Head of caudate nucleus (tissue), 42 donors: ENCODE data around the gene PTPRG.
"Not testable (repeated sequence)": the region's sequence is repeated elsewhere in the genome, so short reads cannot be mapped to it uniquely, and the experiment has no call there.

Source experiments
- DNase-seq, 42 donors: peaks; one replicate each; pipeline versions ENCODE4 v3.0.0 to v3.0.0-alpha.2; 2020 to 2021; ENCODE audit warnings: mixed read lengths in 7 of 42
- intact Hi-C: fragments of 100-400 bp; cut with DNase I; formaldehyde crosslinking; loops from one replicate; pipeline ENCODE4 v1.15.0; 2022

The PTPRG gene

GRCh38 chr3:61561374-61562041, at the start of gene PTPRG:
TSS of gene PTPRG (plus strand) at chr3:61561571. CDS start at chr3:61562288, 717 bp downstream.
- peak; percentile 47 to 91 (median 77) for DNase-seq
- intact Hi-C loops, result no loop called here

GRCh38 chr3:61518590-61518989, 42.8 kb upstream of the PTPRG start:
- DNase-seq, result no peak
- intact Hi-C loops, result no loop called here

- DNase-seq, result no peak
- intact Hi-C loops, result no loop called here
Measured at GRCh38 chr3:61520966-61521628, 40.3 kb upstream of the PTPRG start.

DNA sequence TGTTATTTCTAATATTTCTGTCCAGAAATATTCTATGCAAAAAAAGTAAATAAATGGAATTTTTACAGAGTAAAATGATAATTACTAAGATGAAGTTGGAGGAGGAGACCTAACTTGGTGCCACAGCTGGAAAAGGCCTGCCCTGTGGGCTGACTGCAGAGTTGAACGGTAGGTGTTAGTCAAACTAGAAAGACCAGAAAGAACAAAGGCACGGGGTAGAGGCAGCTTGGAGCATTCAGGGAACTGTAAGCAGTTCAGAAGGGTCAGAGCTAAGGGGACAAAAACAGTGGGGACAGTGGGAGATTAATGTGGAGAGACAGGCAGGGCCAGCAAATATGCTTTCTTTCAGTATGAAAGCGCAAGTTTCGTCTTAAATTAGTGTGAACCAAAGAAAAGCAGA, 39.3 kb upstream of the PTPRG start:
- intact Hi-C loops, result no loop called here
- no peak for DNase-seq

DNA sequence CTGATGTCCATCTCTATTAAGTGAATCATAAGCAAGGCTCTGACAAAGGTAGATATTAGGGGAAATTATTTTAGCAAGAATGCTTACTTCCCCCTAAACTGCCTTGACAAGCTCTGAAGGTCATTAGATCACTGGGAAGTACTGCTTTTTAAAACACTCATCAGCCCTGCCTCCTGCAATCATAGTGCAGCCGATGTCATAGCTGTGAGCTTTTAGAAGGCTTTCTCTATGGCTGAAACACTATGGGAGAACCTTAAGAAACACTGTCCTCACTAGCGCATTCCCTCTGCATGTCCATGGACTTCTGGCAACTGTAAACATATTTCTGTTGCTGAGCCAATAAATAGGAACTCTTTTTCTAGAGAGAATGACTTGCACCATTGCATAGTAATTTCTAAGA, 38.7 kb upstream of the PTPRG start:
- intact Hi-C loops, result no loop called here
- no peak for DNase-seq

DNA sequence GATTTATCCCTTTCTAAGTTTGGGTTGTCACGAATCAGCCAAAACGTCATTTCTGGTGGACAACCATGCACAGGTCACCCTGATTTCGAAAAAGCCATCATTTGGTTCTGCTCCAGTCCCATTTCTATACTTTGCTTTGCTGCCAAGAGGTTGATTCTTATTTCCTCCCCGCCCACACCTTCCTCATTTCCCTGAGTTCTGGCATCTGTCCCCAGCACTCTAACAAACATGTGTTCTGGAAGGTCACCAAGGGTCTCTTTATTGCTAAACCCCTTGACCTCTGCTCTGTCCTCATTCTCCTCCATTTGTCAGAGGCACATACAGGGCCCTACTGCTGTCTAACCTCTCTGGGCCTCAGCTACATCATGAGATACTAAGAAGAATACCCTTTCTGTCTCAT, 36.4 kb upstream of the PTPRG start:
- DNase-seq, result no peak
- intact Hi-C loops, result no loop called here

DNA sequence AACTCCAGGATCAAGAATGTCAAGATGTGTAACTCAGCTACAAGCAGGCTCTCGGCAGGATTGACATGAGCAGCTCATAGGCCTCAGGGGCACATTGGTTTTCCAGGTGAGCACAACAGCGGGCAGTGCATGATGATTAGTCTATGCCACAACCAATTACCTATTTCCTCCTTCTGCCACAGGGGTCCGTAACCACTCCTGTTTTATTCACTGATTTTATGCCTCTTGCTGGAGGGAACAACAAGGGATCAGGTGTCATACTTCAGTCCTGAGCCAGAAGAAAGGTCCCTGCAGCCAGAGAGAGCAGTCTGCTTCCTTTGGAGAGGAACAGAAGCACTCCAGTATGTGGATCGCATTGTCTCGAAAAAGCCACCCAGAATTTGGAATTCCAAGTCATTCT, 35.1 kb upstream of the PTPRG start:
- DNase-seq, result no peak
- intact Hi-C loops, result no loop called here

DNA sequence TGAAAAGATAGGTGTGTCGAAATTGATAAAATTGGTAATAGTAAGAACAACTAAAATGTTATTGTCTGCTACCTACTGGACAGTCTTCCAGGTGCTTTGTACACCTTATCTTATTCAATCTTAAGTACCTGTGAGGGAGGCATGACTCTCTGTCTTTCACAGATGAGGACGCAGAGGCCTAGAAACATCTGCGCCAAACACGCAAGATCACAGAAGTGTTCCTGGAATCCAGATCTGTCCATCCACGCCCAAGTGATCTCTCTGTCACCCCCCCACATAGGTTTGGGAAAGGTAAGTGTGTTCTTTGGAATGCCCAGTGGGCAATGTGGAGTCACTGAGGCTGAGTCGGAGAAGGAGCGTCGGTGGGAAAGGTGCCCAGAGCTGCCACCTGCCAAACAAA, 34.4 kb upstream of the PTPRG start:
- DNase-seq, result no peak
- intact Hi-C loops, result no loop called here

DNA sequence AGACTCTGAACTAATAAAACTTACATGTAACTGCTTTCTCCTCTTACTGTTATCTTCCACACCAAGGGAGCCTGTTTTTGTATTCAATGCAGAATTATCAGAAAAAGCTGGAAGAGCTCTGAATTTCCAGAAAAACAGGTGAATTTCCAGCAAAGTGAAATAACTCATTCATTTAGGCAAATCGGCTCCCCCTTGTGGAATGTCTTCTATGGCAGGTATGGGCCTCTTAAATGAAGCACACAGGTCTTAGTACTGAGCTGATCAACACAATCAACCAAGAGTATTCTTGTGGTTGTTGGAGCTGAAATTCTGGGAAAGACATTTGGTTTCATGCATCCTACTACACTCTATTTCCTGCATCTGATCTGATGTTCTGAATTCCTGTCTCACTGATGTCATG, 31.0 kb upstream of the PTPRG start:
- intact Hi-C loops, result no loop called here
- DNase-seq, result peak in 22 of 42 donors; percentile 11 to 75 (median 41)

DNA sequence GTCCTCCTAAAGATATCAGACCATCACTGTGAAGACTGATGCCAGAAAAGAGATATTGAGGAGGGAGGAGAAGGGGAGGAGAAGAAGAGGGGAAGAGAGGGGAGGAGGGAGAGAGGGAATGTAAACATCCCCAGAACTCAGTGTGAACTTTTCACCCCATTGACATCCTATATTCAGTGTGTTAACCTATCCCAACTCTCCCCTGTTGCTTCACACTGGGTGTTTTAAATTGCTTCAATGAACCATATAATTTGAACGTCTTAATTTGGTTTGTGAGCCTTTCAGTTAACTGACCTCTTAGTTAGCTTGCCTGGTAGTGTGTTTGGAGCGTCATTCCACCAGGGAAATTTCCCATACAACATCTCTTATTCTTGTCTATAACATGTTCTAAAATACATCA, 29.8 kb upstream of the PTPRG start:
- no peak for DNase-seq
- intact Hi-C loops, result no loop called here

DNA sequence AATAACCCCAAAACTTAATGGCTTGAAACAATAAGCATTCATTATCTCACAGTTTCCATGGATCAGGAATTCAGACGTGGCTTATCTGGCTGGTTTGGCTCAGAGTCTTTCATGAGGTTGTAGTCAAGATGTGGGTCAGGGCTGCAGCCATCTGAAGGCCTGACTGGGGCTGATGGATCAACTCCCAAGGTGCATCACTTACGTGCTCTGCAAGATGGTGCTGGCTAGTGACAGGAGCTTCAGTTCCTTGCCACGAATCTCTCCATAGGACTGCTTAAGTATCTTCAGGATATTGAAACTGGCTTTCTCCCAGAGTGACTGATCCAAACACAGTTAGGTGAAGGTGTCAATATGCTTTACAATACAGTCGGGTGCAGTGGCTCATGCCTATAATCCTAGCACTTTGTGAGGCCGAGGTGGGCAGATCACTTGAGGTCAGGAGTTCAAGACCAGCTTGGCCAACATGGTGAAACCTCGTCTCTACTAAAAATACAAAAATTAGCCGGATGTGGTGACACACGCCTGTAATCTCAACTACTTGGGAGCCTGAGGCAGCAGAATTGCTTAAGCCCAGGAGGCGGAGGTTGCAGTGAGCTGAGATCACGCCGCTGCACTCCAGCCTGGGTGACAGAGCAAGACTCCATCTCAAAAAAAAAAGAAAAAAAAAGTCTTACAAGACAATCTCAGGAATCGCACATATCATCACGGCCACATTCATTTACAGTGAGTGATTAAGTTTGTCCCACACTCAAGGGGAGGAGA, 28.5 kb upstream of the PTPRG start:
- intact Hi-C loops, result no loop called here

GRCh38 chr3:61535826-61536225, 25.5 kb upstream of the PTPRG start:
- no peak for DNase-seq
- intact Hi-C loops, result no loop called here

More for the DNA sequence above, 28.5 kb upstream of the PTPRG start:
- DNase-seq, result no peak

DNA sequence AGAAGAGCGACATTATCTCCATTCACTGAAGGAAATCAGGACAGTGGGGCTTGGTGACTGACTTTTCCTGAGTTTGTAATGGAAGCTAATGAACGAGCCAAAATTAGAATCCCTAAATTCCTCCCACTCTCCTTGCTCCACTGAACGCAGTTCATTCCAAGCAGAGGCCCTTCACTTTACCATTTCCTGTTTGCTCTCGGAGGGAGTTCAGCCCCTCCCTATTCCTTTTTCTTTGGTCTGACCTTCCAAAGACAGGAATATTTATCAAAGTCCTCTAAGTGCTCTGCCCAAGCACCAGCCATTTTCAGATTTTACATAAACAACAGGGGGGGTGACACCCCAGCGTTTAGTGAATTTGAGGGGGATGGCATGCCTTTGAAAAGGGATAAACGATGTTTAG, 24.0 kb upstream of the PTPRG start:
- intact Hi-C loops, result no loop called here
- no peak for DNase-seq

DNA sequence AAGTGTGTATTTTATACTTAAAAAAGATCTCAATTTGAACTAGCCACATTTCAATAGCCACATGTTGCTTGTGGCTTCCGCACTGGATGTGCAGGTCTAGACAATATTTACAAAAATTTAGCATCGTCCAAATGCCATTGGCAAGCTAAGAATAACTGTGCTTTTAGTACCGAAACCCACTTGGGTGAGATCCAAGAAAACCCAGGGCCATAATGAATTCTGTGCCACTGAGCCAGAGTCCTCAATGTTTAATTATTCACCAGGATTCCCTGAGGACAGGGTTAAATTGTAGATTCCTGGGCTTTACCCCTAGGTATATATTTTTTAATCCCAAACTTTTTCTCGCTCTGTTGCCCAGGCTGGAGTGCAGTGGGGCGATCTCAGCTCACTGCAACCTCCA, 22.9 kb upstream of the PTPRG start:
- intact Hi-C loops, result no loop called here
- DNase-seq, result no peak

- intact Hi-C loops, result no loop called here
- no peak for DNase-seq
Measured at GRCh38 chr3:61541694-61542093, 19.7 kb upstream of the PTPRG start.

- no peak for DNase-seq
- intact Hi-C loops, result no loop called here
Measured at GRCh38 chr3:61545716-61546115, 15.7 kb upstream of the PTPRG start.

- DNase-seq, result no peak
- intact Hi-C loops, result no loop called here
Measured at GRCh38 chr3:61547625-61548024, 13.7 kb upstream of the PTPRG start.

DNA sequence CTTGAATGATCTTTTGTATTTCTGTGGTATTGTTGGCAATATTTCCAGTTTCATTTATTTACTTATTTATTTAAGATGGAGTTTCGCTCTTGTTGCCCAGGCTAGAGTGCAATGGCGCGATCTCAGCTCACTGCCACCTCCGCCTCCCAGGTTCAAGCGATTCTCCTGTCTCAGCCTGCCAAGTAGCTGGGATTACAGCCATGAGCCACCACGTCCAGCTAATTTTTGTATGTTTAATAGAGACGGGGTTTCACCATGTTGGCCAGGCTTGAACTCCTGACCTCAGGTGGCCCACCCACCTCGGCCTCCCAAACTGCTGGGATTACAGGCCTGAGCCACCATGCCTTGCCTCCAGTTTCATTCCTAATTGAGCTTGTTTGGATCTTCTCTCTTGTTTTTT, 8.7 kb upstream of the PTPRG start:
- intact Hi-C loops, DNase-seq: not testable (repeated sequence)

DNA sequence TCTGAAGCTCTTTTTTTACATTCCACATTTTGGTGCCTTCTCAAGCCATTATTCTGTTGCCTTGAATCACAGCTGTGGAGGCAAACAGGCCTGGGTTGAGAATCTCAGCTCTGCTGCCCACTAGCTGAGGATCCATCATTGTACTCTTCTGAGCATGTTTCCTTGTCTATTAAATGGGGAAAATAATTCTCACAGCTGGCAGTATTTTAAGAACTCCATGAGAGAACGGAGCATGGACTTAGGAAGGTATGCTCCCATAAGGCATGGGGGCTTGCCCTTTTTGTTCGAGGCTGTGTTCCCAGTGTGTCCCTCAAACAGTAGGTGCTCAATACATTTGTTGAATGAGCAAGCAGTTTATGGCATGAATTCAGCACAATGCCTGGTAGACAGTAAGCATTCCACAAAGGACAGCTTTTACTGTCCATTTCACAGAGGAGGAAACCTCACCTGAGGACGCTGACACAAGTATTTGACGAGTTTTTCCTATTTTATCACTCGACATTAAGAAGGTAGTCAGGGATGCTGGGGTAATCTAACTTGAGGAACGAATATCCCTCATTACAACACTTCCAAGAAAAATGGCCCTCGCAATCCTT, 2.1 kb upstream of the PTPRG start:
- no peak for DNase-seq
- intact Hi-C loops, result no loop called here
